GM19455 (cell line): Measurements from ENCODE around the gene SPATA24.
"Not testable (repeated sequence)": the region's sequence is repeated elsewhere in the genome, so short reads cannot be mapped to it uniquely, and the experiment has no call there.

Source experiments
- ATAC-seq: cut with Tn5 transposase; IDR thresholded peaks from one replicate; pipeline ENCODE4 v1.9.1; 2021; ENCODE audit not compliant: unreplicated experiment

Gene SPATA24

GRCh38 chr5:139417214-139417613, 13.3 kb upstream of the SPATA24 start:
- ATAC-seq: no peak

GRCh38 chr5:139416651-139417050, 12.8 kb upstream of the SPATA24 start:
- ATAC-seq: no peak

GRCh38 chr5:139415869-139416268, 12.0 kb upstream of the SPATA24 start:
- ATAC-seq: no peak

- ATAC-seq: no peak
Observed at GRCh38 chr5:139415221-139415861, 11.5 kb upstream of the SPATA24 start.

GRCh38 chr5:139414581-139415130, 10.8 kb upstream of the SPATA24 start:
- no peak for ATAC-seq

GRCh38 chr5:139413963-139414362, 10.1 kb upstream of the SPATA24 start:
- no peak for ATAC-seq

GRCh38 chr5:139413153-139413552, 9.3 kb upstream of the SPATA24 start:
- no peak for ATAC-seq

GRCh38 chr5:139410993-139411828, 7.3 kb upstream of the SPATA24 start:
- ATAC-seq: no peak

GRCh38 chr5:139410121-139410992, 6.5 kb upstream of the SPATA24 start:
- no peak for ATAC-seq

- ATAC-seq: not testable (repeated sequence)
Observed at GRCh38 chr5:139409116-139409515, 5.2 kb upstream of the SPATA24 start.

- ATAC-seq: no peak
Observed at GRCh38 chr5:139408191-139408590, 4.3 kb upstream of the SPATA24 start.

- ATAC-seq: no peak
Observed at GRCh38 chr5:139407517-139407916, 3.6 kb upstream of the SPATA24 start.

GRCh38 chr5:139406963-139407362, 3.1 kb upstream of the SPATA24 start:
- no peak for ATAC-seq

GRCh38 chr5:139404484-139404840, 573 bp upstream of the SPATA24 start:
- no peak for ATAC-seq

GRCh38 chr5:139403418-139403786, 487 bp downstream of the SPATA24 start:
- no peak for ATAC-seq

GRCh38 chr5:139402561-139403158, 1.2 kb downstream of the SPATA24 start:
- no peak for ATAC-seq

- no peak for ATAC-seq
Observed at GRCh38 chr5:139401546-139401945, 2.3 kb downstream of the SPATA24 start.

- ATAC-seq: no peak
Observed at GRCh38 chr5:139399501-139400121, 4.3 kb downstream of the SPATA24 start.

GRCh38 chr5:139397921-139398320, 6.0 kb downstream of the SPATA24 start:
- no peak for ATAC-seq

- no peak for ATAC-seq
Observed at GRCh38 chr5:139396691-139397090, 7.2 kb downstream of the SPATA24 start.
